ENCODE measurements around the gene ASB9.
"Not testable (repeated sequence)": the region's sequence is repeated elsewhere in the genome, so short reads cannot be mapped to it uniquely, and the experiment has no call there.

GRCh38 chrX:15198608-15199202 lies 71.2 kb downstream of the ASB9 start:
- TF ChIP-seq ZNF776 (tag by site-specific recombination; IDR thresholded peaks at IDR 0.05; ENCODE audit: borderline replicate concordance); CTCF (tag by site-specific recombination; IDR thresholded peaks at IDR 0.05); KLF8 (tag by site-specific recombination; IDR thresholded peaks at IDR 0.05); KLF17 (tag by site-specific recombination; IDR thresholded peaks at IDR 0.05); ZNF274 (IDR thresholded peaks at IDR 0.05; ENCODE audit: low read length); ZNF274 (tag by site-specific recombination; IDR thresholded peaks at IDR 0.05; ENCODE audit: borderline replicate concordance); ZNF768 (tag by site-specific recombination; IDR thresholded peaks at IDR 0.05); ZNF221 (tag by site-specific recombination; IDR thresholded peaks at IDR 0.05; ENCODE audit: borderline replicate concordance); ZBTB11 (tag by site-specific recombination; conservative IDR thresholded peaks at IDR 0.05; ENCODE audit: low read depth); ZNF510 (tag by site-specific recombination; IDR thresholded peaks at IDR 0.05; ENCODE audit: insufficient replicate concordance): not testable (repeated sequence)
